Hepatocyte (in vitro differentiated cells): ENCODE results near the gene ADH4. TPM values are rescaled to one million over a fixed set of nuclear protein-coding genes. Genes with fewer than 3 reads are reported as not detected.

Source experiments
- DNase-seq: peaks from one replicate; pipeline ENCODE4 v3.0.0-alpha.2; 2016; ENCODE audit warnings: low spot score
- H2AFZ ChIP-seq: fragments of 200-600 bp; sonication (generic); 2 replicates; pipeline ENCODE4 v1.6.0; 2016; ENCODE audit warnings: antibody characterized with exemption, mild to moderate bottlenecking
- H3K27ac ChIP-seq: fragments of 200-600 bp; sonication (generic); 2 replicates; pipeline ENCODE4 v1.5.1; 2016; ENCODE audit warnings: mild to moderate bottlenecking
- H3K27me3 ChIP-seq: fragments of 200-600 bp; sonication (generic); 2 replicates; pipeline ENCODE4 v1.6.1; 2016
- H3K36me3 ChIP-seq: fragments of 200-600 bp; sonication (generic); replicated peaks from 2 replicates; pipeline ENCODE4 v1.5.1; 2016; ENCODE audit warnings: low read depth; ENCODE audit not compliant: insufficient read depth
- H3K4me1 ChIP-seq: fragments of 200-600 bp; sonication (generic); 2 replicates; pipeline ENCODE4 v1.5.1; 2016; ENCODE audit warnings: mild to moderate bottlenecking, moderate library complexity; ENCODE audit not compliant: insufficient read depth
- H3K4me2 ChIP-seq: fragments of 200-600 bp; sonication (generic); 2 replicates; pipeline ENCODE4 v1.6.0; 2016
- H3K4me3 ChIP-seq: fragments of 200-600 bp; sonication (generic); 2 replicates; pipeline ENCODE4 v1.5.1; 2016; ENCODE audit warnings: mild to moderate bottlenecking
- H3K79me2 ChIP-seq: fragments of 200-600 bp; sonication (generic); 2 replicates; pipeline ENCODE4 v1.6.0; 2017; ENCODE audit warnings: mild to moderate bottlenecking
- H3K9me2 ChIP-seq: fragments of 200-600 bp; sonication (generic); replicated peaks from 2 replicates; pipeline ENCODE4 v1.6.0; 2017; ENCODE audit warnings: mild to moderate bottlenecking; ENCODE audit not compliant: insufficient read depth
- H3K9me3 ChIP-seq: fragments of 200-600 bp; sonication (generic); 2 replicates; pipeline ENCODE4 v1.5.1; 2016; ENCODE audit warnings: low read depth, mild to moderate bottlenecking
- H4K20me1 ChIP-seq: fragments of 200-600 bp; sonication (generic); 2 replicates; pipeline ENCODE4 v1.6.0; 2016; ENCODE audit warnings: mild to moderate bottlenecking; ENCODE audit not compliant: insufficient read depth, poor library complexity, severe bottlenecking
- CTCF ChIP-seq: fragments of 200-600 bp; sonication (generic); IDR thresholded peaks from 2 replicates; pipeline ENCODE4 v1.5.1; 2016; ENCODE audit warnings: antibody characterized with exemption, mild to moderate bottlenecking; ENCODE audit not compliant: poor library complexity
- EZH2 ChIP-seq: fragments of 200-600 bp; sonication (generic); IDR thresholded peaks from 2 replicates; pipeline ENCODE4 v1.6.1; 2016; ENCODE audit warnings: antibody characterized with exemption, mild to moderate bottlenecking, borderline replicate concordance
- EZH2phosphoT487 ChIP-seq: fragments of 200-600 bp; sonication (generic); IDR thresholded peaks from one replicate; pipeline ENCODE4 v1.6.1; 2018; ENCODE audit warnings: antibody characterized with exemption, mild to moderate bottlenecking, low read depth, moderate library complexity; ENCODE audit not compliant: unreplicated experiment, severe bottlenecking
- WGBS: methylation state at CpG from one replicate; pipeline ENCODE4 v1.1.6; 2016; ENCODE audit warnings: low lambda C conversion rate; ENCODE audit errors: missing lambda C conversion rate; 5-methylcytosine and 5-hydroxymethylcytosine counted together
- polyA plus RNA-seq: library from polyadenylated mRNA; unstranded; fragments of >200 nt; fragmentation: Nextera tagmentation; extraction: Ambion mirVana; gene quantifications from 2 replicates; pipeline ENCODE4 v1.2.1, GENCODE V29; 2016
- total RNA-seq: library from RNA; depleted of rRNA; stranded (reverse); fragments of >200 nt; gene quantifications from 2 replicates; pipeline ENCODE4 v1.2.3, GENCODE V29; 2014

ADH4 gene
- total and polyA plus RNA-seq, 2 experiments from 2014 or later = 11.0 to 23.5 TPM

GRCh38 chr4:99149426-99150019 is 5.4 kb upstream of the ADH4 start:
- no peaks in the 10 kb centered on the region for H3K9me3 ChIP-seq
- WGBS = 96% methylated on average over 1 of the region's 6 CpGs
- H3K36me3 ChIP-seq = no peaks in the 10 kb centered on the region
- no peaks in the 10 kb centered on the region for H3K27me3 ChIP-seq
- H3K4me3 ChIP-seq = no peak overlapping the region
- TF ChIP-seq EZH2 (no peak), CTCF (no peak), EZH2phosphoT487 (no peak)
- H3K9me2 ChIP-seq = no peaks in the 10 kb centered on the region
- H3K4me1 ChIP-seq = no peaks in the 10 kb centered on the region
- H3K79me2 ChIP-seq = no peaks in the 10 kb centered on the region
- no peaks in the 10 kb centered on the region for H4K20me1 ChIP-seq
- H2AFZ ChIP-seq = no peak overlapping the region
- no peak overlapping the region for H3K4me2 ChIP-seq
- DNase-seq = no peak
- no peak overlapping the region for H3K27ac ChIP-seq

- H3K4me3 ChIP-seq = no peak overlapping the region
- H3K27ac ChIP-seq = no peak overlapping the region
- H3K9me3 ChIP-seq = no peaks in the 10 kb centered on the region
- 85% methylated on average over 1 of the region's 1 CpG for WGBS
- no peak for TF ChIP-seq EZH2phosphoT487
- TF ChIP-seq CTCF = no peak
- TF ChIP-seq EZH2 = no peak
- no peaks in the 10 kb centered on the region for H3K27me3 ChIP-seq
- no peaks in the 10 kb centered on the region for H3K79me2 ChIP-seq
- H3K9me2 ChIP-seq = no peaks in the 10 kb centered on the region
- no peak overlapping the region for H2AFZ ChIP-seq
- H4K20me1 ChIP-seq = no peaks in the 10 kb centered on the region
- H3K4me1 ChIP-seq = no peaks in the 10 kb centered on the region
- no peak for DNase-seq
- no peak overlapping the region for H3K4me2 ChIP-seq
- H3K36me3 ChIP-seq = no peaks in the 10 kb centered on the region
These were observed 4.5 kb upstream of the ADH4 start for GRCh38 chr4:99148550-99148949.

GRCh38 chr4:99144587-99144986 is 490 bp upstream of the ADH4 start:
- no peaks in the 10 kb centered on the region for H3K36me3 ChIP-seq
- H3K4me2 ChIP-seq = no peak overlapping the region
- H3K9me2 ChIP-seq = no peaks in the 10 kb centered on the region
- WGBS = 91% methylated on average over 1 of the region's 1 CpG
- no peak overlapping the region for H2AFZ ChIP-seq
- H3K79me2 ChIP-seq = no peaks in the 10 kb centered on the region
- H4K20me1 ChIP-seq = no peaks in the 10 kb centered on the region
- no peak overlapping the region for H3K27ac ChIP-seq
- no peaks in the 10 kb centered on the region for H3K4me1 ChIP-seq
- no peak for DNase-seq
- H3K4me3 ChIP-seq = no peak overlapping the region
- no peaks in the 10 kb centered on the region for H3K9me3 ChIP-seq
- no peak for TF ChIP-seq EZH2
- TF ChIP-seq CTCF = no peak
- no peak for TF ChIP-seq EZH2phosphoT487
- no peaks in the 10 kb centered on the region for H3K27me3 ChIP-seq

- H3K9me3 ChIP-seq = no peaks in the 10 kb centered on the region
- DNase-seq = no peak
- H2AFZ ChIP-seq = no peak overlapping the region
- TF ChIP-seq EZH2phosphoT487 (no peak), EZH2 (no peak), CTCF (no peak)
- H4K20me1 ChIP-seq = no peaks in the 10 kb centered on the region
- no peaks in the 10 kb centered on the region for H3K27me3 ChIP-seq
- no peaks in the 10 kb centered on the region for H3K79me2 ChIP-seq
- H3K9me2 ChIP-seq = no peaks in the 10 kb centered on the region
- no peak overlapping the region for H3K4me3 ChIP-seq
- no peaks in the 10 kb centered on the region for H3K36me3 ChIP-seq
- no peak overlapping the region for H3K4me2 ChIP-seq
- no peak overlapping the region for H3K27ac ChIP-seq
- H3K4me1 ChIP-seq = no peaks in the 10 kb centered on the region
These were observed 7.8 kb downstream of the ADH4 start for GRCh38 chr4:99136329-99136728.
